Stomach (tissue), 9 donors: ENCODE data around the gene TMEM132D. TPM values are rescaled to one million over a fixed set of nuclear protein-coding genes. Genes with fewer than 3 reads are reported as not detected.

ENCODE experiments used
- DNase-seq, 2 donors: peaks; one replicate each; pipeline versions ENCODE4 v3.0.0 to v3.0.0-alpha.2; 2013 to 2019
- H3K27ac ChIP-seq, 5 donors: fragments of 200-600 bp in 4 of 5; sonication (generic) in 4 of 5; one replicate each; pipeline ENCODE4 v1.5.1; 2013 to 2019; ENCODE audit warnings: mild to moderate bottlenecking in 1 of 5, moderate library complexity in 1 of 5
- H3K27me3 ChIP-seq, 3 donors: fragments of 200-600 bp; sonication (generic); one replicate each; pipeline ENCODE4 v1.5.1; 2017 to 2019; ENCODE audit warnings: mixed run types in 1 of 3
- H3K36me3 ChIP-seq, 4 donors: fragments of 200-600 bp; sonication (generic); 1 replicate in 3 of 4; 2 replicates in 1 of 4; pipeline ENCODE4 v1.5.1; 2016 to 2019
- H3K4me1 ChIP-seq, 4 donors: fragments of 200-600 bp; sonication (generic); one replicate each; pipeline ENCODE4 v1.5.1; 2016 to 2019
- H3K4me3 ChIP-seq, 4 donors: fragments of 200-600 bp; sonication (generic) in 3 of 4; one replicate each; pipeline ENCODE4 v1.5.1; 2016 to 2019; ENCODE audit warnings: mild to moderate bottlenecking in 1 of 4
- H3K9me3 ChIP-seq, 4 donors: fragments of 200-600 bp; sonication (generic); one replicate each; pipeline ENCODE4 v1.5.1; 2016 to 2019
- EP300 ChIP-seq: sonication (generic); formaldehyde crosslinking; IDR thresholded peaks from one replicate; pipeline ENCODE4 v1.6.1; 2017; ENCODE audit warnings: antibody characterized with exemption
- POLR2A ChIP-seq, 4 donors: fragments of 450-650 bp; IDR thresholded peaks; one replicate each; pipeline ENCODE4 v1.6.1; 2016; ENCODE audit warnings: antibody characterized with exemption in 4 of 4, control low read depth in 2 of 4, mild to moderate bottlenecking in 1 of 4, moderate library complexity in 1 of 4
- POLR2AphosphoS5 ChIP-seq, 3 donors: sonication (generic); formaldehyde crosslinking; IDR thresholded peaks; one replicate each; pipeline ENCODE4 v1.6.1; 2016; ENCODE audit warnings: antibody characterized with exemption in 3 of 3
- WGBS, 5 donors: extraction: QIAGEN DNeasy Blood & Tissue Kit in 3 of 5; methylation state at CpG; one replicate each; pipeline versions ENCODE4 v1.1.5 to v1.1.7; 2013 to 2018; 5-methylcytosine and 5-hydroxymethylcytosine counted together
- intact Hi-C: fragments of 100-400 bp; cut with DNase I; formaldehyde crosslinking; loops from one replicate; pipeline ENCODE4 v1.15.1; 2023; ENCODE audit warnings: low total_unique reads
- polyA plus RNA-seq, 3 donors: library from polyadenylated mRNA; stranded (reverse); fragments of 200-250 nt; gene quantifications; one replicate each; pipeline ENCODE4 v1.2.3, GENCODE V29; 2013
- total RNA-seq, 5 donors: library from RNA; depleted of rRNA; stranded (reverse); fragments of >200 nt; gene quantifications; one replicate each; pipeline versions ENCODE4 v1.1.0 to v1.2.3, GENCODE V29; 2014 to 2016
- TF ChIP-seq, protein P1 (sequence below), 7 experiments: fragments of 450-650 bp in 4 of 7; fragments of 200-600 bp in 3 of 7; sonication (generic) in 3 of 7; IDR thresholded peaks; one replicate each; pipeline ENCODE4 v1.5.1; 2016 to 2019; ENCODE audit warnings: antibody characterized with exemption in 7 of 7, control low read depth in 2 of 7, mild to moderate bottlenecking in 1 of 7
- donor health status: healthy with polysubstance abuse.
- donor health status: Bipolar disorder and iron deficiency.
- donor health status: healthy.

TMEM132D gene
- total and polyA plus RNA-seq, 8 donors, result 0.29 to 0.92 TPM; not detected in 6

- H3K9me3 ChIP-seq, result no peaks in the 10 kb centered on the region
- no peak overlapping the region for H3K27ac ChIP-seq
- no peaks in the 10 kb centered on the region for H3K4me1 ChIP-seq
- TF ChIP-seq, protein P1, sequence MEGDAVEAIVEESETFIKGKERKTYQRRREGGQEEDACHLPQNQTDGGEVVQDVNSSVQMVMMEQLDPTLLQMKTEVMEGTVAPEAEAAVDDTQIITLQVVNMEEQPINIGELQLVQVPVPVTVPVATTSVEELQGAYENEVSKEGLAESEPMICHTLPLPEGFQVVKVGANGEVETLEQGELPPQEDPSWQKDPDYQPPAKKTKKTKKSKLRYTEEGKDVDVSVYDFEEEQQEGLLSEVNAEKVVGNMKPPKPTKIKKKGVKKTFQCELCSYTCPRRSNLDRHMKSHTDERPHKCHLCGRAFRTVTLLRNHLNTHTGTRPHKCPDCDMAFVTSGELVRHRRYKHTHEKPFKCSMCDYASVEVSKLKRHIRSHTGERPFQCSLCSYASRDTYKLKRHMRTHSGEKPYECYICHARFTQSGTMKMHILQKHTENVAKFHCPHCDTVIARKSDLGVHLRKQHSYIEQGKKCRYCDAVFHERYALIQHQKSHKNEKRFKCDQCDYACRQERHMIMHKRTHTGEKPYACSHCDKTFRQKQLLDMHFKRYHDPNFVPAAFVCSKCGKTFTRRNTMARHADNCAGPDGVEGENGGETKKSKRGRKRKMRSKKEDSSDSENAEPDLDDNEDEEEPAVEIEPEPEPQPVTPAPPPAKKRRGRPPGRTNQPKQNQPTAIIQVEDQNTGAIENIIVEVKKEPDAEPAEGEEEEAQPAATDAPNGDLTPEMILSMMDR (IDR thresholded peaks at IDR 0.05), result no peak
- TF ChIP-seq EP300 (no peak), POLR2AphosphoS5 (IDR thresholded peaks at IDR 0.05) (no peak), POLR2A (IDR thresholded peaks at IDR 0.05) (no peak)
- intact Hi-C loops, result no loop called here
- H3K4me3 ChIP-seq, result no peak overlapping the region
- DNase-seq, result no peak
- WGBS, 5 donors, result 87 to 93% (median 90%) methylated on average over 3 of the region's 3 CpGs
- no peaks in the 10 kb centered on the region for H3K36me3 ChIP-seq
- H3K27me3 ChIP-seq, result no peaks in the 10 kb centered on the region
These were observed 52.5 kb downstream of the TMEM132D start for GRCh38 chr12:129851296-129851695.

GRCh38 chr12:129848876-129849275, 54.9 kb downstream of the TMEM132D start:
- no peak overlapping the region for H3K27ac ChIP-seq
- no peak for DNase-seq
- 76 to 89% (median 80%) methylated on average over 4 of the region's 4 CpGs for WGBS, 5 donors
- intact Hi-C loops, result no loop called here
- H3K4me3 ChIP-seq, result no peak overlapping the region
- no peaks in the 10 kb centered on the region for H3K4me1 ChIP-seq
- no peaks in the 10 kb centered on the region for H3K27me3 ChIP-seq
- no peak for TF ChIP-seq EP300
- TF ChIP-seq, protein P1 (IDR thresholded peaks at IDR 0.05), result no peak
- no peak for TF ChIP-seq POLR2AphosphoS5 (IDR thresholded peaks at IDR 0.05)
- TF ChIP-seq POLR2A (IDR thresholded peaks at IDR 0.05), result no peak
- H3K9me3 ChIP-seq, result no peaks in the 10 kb centered on the region
- no peaks in the 10 kb centered on the region for H3K36me3 ChIP-seq

DNA sequence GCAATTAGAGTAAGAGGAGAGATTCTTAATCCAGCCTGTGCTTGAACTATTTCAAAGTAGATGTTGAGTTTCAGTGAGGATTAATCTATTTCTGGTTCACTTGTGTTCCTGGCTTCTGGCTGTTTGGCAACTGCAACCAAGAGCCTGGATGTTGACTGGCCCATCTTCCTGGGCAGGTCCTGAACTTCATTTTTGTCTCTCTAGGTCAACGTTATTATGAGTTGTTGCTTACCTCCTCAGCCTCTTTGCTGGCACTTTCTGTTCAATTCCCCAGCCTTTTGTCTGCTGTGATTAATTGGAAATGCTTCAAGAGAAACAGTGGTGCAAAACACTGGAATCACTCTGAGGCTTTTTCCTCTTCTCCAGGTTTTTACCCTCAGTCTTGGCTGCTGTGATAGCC, 56.8 kb downstream of the TMEM132D start:
- Histone ChIP-seq H3K4me1 (no peaks in the 10 kb centered on the region), H3K27me3 (peaks cover 0 to 6% (median 0%) of the 10 kb centered on the region in 3 donors), H3K4me3 (no peak overlapping the region), H3K36me3 (no peaks in the 10 kb centered on the region), H3K9me3 (no peaks in the 10 kb centered on the region), H3K27ac (no peak overlapping the region)
- 23 to 62% (median 41%) methylated on average over 1 of the region's 1 CpG for WGBS, 5 donors
- TF ChIP-seq EP300 (no peak), POLR2AphosphoS5 (IDR thresholded peaks at IDR 0.05) (no peak), POLR2A (IDR thresholded peaks at IDR 0.05) (no peak)
- TF ChIP-seq, protein P1 (IDR thresholded peaks at IDR 0.05), result no peak
- DNase-seq, result no peak
- intact Hi-C loops, result no loop called here

DNA sequence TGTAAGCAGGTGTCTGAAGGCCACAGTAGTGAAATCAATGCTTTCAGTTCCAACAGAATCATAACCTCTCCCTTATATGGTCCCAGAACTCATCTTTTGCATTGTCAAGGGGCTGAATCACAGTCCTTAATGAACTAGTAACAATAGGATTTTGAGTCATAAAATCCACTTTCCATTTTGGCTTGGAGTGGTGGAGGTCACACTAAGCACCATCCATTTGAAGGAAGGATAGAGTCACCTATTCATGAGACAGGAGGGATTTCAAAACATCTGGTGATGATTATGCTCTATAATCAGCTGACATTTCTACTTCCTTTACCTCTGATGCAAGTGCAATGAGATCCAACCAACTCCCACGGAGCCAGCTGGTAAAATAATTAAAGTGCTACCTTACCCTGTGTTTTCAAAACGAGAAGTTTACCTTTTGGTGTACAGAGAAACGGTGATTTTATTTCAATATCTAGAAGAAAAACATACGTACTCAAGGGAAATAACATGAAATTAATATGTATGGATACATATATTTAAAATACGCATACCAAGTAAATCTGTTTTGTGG, 59.1 kb downstream of the TMEM132D start:
- 69 to 83% (median 78%) methylated on average over 5 of the region's 5 CpGs for WGBS, 5 donors
- no peaks in the 10 kb centered on the region for H3K4me1 ChIP-seq
- DNase-seq, result no peak
- no peak overlapping the region for H3K27ac ChIP-seq
- no peaks in the 10 kb centered on the region for H3K36me3 ChIP-seq
- no peak overlapping the region for H3K4me3 ChIP-seq
- H3K27me3 ChIP-seq, result peaks cover 0 to 6% (median 0%) of the 10 kb centered on the region in 3 donors
- intact Hi-C loops, result no loop called here
- TF ChIP-seq, protein P1 (IDR thresholded peaks at IDR 0.05), result no peak
- TF ChIP-seq POLR2A (IDR thresholded peaks at IDR 0.05) (no peak), POLR2AphosphoS5 (IDR thresholded peaks at IDR 0.05) (no peak), EP300 (no peak)
- no peaks in the 10 kb centered on the region for H3K9me3 ChIP-seq
